Measurements from ENCODE around the gene PC.
"Not testable (repeated sequence)": the region's sequence is repeated elsewhere in the genome, so short reads cannot be mapped to it uniquely, and the experiment has no call there.

The PC gene

DNA sequence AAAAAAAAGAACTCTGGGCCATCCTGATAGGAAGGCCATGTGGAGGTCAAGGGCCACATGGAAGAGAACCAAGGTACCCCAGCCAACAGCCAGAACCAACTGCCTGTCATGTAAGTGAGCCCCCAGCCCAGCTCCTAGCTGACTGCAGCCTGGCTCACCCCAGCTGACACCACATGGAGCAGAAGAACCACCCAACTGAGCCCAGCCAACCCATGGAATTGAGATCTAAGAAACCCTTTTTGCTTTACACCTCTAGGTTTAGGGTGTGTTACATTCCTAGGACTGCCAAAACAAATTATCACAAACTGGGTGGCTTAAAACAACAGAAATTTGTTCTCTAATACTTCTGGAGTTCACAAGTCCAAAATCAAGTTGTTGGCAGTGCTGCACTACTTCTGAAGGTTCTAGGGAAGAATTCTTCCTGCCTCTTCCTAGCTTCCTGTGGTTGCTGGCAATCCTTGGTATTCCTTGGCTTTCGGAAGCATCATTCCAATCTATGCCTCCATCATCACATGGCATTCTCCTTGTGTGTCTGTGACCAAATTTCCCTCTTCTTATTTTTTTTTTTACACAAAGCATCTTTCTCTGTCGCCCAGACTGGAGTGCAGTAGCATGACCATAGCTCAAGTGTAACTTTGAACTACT lies 21.3 kb upstream of the PC start:
- no peak for DNase-seq

DNA sequence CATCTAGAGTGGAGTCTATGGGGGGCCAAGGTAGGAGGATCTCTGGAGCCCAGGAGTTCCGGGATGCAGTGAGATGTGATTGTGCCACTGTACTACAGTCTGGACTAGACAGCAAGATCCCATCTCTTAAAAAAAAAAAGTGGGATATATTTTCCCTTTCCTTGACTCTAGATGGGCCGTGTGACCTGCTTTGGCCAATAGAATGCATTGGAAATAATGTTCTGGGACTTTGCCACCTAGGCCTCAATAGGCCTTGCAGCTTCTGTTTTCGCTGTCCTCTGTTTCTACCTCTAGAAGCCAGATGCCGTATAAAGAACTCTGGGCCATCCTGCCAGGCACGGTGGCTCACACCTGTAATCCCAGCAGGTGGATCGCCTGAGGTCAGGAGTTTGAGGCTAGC lies 20.5 kb upstream of the PC start:
- DNase-seq = no peak

DNA sequence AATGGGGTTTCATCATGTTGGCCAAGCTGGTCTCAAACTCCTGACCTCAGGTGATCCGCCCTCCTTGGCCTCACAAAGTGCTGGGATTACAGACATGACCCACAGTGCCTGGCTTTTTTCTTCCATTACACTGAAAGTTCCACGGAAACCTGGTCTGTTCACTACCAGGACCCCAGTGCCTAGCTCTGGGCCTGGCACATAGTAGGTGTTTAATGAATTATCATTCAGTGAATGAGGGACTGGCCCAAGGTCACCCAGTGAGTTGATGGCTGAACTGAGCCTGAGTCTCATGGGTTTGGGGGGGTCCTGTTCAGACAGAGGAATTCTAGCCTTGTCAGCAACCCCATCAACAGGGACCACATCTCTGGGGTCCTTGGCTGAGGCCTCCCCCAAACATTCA lies 20.0 kb upstream of the PC start:
- DNase-seq = no peak

DNA sequence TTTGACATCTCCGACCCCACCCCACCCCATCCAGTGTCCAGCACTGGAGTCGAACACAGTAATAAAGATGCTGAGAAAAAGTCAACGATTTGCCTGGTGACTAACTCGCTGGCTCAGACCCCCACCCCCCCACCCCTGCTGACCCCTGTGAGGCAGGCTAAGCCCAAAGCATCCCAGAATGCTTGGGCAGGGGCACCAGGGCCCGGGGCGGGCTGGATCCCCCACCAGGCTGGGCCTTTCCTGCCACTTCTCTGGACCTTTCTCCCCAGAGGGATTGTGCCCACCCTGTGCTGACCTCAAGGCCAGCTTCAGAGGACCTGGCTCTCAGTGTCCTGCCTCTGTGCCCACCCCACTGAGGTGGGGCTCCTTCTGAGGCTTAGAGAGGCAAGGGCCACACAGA lies 18.7 kb upstream of the PC start:
- DNase-seq = no peak

DNA sequence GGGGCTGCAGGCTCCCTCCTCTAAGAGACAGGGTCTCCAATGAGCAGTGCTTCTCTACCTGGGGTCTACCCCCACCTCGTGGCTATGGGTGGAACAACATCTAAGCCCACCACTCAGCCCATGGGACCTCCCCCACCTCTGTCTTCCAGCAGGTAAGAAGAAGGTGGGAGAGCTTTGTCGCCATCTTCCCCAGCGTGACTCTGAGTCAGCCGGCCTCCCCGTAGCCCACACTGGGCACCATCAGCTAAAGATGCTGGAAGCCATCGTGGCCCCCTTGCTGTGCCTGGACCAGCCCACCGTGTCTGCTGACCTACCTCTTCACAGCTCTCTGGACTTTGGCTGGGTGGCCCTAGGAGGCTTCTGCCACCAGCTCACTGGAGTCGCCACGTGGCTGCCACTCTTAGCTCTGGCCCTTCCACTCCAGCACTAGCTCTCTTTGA lies 17.9 kb upstream of the PC start:
- no peak for DNase-seq

DNA sequence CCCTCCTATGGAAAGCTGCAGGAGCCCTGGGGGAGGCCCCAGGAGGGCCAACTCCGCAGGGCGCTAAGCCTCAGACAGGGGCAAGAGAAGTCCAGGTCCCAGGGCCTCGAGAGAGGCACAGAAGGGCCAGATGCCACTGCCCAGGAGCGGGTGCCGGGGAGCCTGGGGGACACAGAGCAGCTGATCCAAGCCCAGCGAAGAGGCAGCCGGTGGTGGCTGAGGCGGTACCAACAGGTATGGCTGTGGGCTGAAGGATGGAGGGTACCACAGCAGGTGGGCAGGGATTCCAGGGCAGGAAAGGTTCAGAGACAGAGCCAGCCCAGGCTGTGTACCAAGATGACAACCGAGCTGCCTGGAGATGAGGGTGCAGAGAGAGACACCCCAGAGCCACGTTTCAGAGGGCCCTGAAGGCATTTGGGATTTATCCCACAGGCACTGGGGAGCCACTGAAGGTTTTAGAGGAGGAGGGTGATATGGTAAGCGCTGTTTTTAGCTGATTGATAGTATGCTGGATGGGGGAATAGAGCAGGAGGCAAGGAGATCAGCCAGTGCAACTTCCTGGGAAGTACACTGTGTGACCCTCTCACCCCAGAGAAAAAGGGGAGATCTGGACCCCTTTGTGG lies 17.3 kb upstream of the PC start:
- no peak for DNase-seq

DNA sequence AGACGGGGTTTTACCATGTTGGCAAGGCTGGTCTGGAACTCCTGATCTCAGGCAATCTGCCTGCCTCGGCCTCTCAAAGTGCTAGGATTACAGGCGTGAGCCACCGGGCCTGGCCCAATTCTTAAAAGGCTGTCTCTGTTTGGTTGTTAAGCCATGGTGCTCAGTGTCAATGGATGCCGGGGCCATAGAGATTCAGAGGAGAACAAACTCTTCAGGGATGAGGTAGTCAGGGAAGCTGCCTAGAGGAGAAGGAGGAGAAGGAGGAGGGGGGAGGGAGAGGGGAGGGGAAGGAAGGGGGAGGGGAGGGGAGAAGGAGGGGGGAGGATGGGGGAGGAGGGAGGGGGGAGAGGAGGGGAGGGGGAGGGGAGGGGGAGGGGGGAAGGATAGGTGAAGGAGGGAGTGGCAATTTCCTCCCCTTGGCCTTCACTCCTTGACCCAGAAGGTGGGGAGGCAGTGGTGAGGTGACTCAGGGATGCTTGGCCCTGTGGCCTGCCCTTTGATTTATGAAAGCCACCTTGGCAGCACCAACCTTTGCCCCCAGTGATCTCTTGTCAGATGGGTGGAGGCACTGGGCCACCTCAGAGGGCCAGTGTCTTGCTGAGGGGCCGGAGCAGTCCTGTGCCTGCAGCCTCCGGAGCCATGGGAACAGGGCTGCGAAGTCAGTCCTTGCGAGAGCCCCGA lies 16.7 kb upstream of the PC start, which contains the start of gene C11orf86:
C11orf86 (plus strand) TSS at position 581 of the 681 bp plus-strand sequence; CDS start at position 640, 59 bp downstream.
- no peak for DNase-seq

DNA sequence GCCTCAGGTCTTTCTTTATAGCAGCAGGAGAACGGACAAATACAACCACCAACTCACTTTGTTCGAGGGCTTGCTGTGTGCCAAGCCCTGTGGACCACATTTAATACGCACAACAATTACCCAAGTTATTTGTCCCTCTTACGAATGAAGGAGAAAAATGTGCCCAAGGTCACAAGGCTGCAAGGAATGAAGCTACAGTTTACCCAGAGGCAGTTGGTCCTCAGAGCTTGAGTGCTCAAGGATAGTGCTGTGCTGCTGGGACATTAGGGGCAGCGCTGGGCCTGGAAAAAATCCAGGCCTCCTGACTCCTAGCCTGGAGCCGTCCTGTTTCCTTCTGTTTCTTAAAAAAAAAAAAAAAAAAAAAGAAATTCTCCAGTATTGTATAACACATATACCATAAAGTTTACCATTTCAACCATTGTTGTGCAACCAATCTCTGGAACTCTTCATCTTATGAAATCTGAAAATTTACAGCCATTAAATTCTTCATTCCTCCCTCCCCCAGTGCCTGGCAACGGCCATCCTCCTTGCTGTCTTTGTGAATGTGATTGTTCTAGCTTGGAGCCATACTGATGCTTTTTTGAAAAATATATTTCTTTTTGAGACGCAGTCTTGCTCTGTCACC lies 15.9 kb upstream of the PC start:
- DNase-seq = no peak

DNA sequence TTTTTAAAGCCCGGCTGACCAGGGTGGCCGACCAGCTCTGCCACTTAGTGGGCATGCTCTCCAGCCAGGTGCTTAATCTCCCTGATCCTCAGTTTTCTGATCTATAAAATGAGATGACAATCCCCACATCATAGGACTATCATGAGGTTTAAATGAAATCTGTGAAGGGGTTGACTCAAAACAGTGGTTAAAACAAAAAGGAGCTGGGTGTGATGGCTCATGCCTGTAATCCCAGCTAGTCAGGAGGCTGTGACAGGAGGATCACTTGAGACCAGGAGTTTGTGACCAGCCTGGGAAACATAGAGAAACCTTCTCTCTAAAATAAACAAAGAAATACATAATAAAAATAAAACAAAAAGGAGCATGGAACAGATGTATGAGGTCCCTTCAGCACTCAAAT lies 13.3 kb upstream of the PC start:
- DNase-seq = no peak

DNA sequence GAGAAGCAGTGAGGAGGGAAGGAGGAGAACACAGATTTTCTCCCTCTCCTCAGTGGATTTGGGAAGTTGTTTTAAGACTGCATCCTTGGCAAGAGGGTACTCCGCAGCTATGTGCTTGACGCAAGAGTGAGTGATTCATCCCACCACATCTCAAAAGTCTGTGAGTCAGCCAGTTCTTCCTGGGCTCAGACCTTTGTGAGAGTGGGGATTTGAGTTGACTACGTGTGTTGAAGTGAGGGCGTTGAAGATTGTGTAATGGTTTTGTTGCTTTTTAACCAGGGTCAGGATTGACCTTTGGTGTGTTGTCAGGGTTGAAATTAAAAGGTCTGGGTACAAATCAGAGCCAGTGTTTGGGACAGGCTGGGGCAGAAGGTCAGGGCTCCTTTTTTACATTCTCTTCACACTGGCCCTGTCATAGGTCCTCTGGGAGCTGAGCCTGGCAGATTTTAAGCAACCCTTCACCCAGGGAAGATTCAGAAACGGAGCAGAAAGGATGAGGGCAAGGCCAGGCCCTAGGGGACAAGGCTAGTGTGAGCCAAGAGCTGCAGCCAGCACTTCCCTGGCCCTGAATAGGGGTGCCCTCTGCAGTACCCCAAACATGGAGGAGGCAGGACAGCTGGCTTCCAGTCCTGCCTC lies 12.7 kb upstream of the PC start:
- DNase-seq = peak; percentile 81

DNA sequence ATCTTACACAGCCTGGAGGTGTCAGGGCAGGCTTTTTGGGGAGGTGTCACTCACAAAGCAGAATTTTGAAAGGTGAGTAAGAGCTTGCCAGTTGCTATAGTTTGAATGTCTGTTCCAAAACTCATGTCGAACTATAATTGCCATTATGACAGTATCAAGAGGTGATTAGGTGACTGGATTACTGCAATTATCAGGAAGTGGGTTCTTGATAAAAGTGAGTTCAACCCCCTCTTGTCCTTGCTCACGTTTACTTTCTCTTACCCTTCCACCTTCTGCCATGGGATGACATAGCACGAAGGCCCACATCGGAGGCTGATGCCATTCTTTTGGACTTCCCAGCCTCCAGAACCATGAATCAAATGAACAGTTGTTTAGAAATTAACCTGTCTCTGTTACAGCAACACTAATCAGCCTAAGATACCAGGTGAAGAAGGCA lies 12.2 kb upstream of the PC start:
- no peak for DNase-seq

DNA sequence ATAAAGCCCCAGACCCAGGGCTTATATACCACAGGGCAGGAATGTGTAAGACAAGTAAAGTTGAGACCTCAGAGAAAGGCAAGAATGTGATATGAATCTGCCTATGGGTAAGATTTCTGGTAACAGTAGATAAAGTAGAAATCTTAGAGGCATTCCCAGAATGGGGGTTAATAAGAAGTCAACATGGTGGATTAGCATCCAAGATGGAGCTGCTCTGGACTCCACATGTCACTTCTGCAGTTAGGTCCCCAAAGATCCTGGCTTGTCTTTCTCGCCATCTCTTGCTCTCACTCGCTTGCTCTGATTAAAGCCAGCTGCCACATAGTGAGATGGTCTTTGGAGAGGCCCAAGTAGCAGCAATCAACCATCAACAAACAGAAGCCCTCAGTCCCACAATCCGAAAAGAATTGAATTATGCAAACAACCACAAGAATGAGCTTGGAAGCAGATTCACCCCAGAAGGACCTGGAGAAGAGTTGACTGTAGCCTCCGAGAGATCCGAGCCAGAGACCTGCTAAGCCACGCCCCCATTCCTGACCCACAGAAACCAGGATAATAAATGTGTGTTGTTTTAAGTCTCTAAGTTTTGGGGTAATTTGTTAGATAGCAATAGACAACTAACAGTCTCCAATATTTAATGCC lies 11.5 kb upstream of the PC start:
- no peak for DNase-seq

DNA sequence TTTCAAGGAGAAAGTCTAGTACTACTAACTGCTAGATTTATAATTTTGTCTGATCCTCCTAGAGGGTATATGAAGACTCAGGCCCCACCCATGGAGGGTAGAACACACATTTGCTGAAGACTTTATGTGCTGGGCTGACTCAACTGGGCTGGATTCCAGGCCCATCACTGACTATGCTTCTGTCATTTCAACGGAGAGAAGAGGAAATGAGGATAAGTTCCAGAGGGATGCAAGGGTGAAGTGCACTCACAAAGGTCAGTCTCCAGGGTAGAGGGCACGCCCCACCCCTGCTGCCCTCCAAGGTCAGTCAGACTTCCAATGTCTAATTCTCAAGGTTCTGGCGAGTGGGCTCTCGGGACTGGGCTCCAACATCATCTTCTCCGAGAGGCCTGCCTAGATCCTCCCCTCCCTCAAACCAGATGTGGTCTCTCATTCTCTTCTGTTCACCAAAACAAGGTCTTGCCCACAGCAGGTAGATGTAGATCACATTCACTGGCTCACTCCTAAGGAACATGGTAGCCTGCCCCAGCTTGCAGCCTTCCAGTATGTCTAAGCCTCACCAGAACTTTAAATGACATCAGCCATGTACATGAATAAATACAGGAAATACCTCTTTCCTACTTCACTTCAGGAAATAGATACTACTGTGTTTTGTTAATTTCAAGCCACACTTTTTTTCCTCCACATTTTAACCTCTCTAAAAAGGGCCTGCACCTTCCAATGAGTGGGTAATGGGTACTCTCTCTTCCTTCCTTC lies 9.7 kb upstream of the PC start:
- no peak for DNase-seq

DNA sequence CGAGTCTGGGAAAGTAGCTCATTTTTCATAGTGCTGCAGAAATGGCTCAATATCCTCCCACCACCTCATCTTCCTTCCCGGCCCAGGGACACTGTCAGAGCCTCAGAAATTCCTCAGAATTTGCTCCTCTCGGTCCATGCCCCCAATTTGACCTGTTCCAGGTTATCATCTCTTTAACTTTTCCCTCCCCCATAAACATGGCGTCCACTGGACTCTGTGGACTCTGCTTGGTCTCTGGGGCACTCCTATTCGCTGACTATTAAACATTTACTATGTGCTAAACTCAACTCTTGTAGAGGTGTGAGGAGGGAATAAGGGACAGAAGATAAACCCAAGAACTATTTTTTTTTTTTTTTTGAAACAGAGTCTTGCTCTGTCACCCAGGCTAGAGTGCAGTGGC lies 8.2 kb upstream of the PC start:
- DNase-seq = no peak

DNA sequence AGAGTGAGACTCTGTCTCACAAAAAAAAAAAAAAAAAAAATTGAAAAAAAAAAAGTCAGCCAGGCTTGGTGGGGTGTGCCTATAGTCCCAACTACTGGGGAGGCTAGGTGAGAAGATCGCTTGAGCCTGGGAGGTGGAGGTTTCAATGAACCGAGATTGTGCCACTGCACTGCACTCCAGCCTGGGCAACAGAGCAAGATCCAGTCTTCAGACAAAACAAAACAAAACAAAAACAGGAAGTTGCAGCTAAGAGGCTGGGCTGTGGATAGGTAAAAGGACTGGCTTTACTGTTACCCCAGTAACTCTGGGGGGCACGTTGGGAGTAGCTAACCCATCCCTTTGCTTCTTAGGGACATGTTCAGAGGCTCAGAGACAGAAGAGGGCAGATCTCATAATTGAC lies 6.3 kb upstream of the PC start:
- DNase-seq = no peak

DNA sequence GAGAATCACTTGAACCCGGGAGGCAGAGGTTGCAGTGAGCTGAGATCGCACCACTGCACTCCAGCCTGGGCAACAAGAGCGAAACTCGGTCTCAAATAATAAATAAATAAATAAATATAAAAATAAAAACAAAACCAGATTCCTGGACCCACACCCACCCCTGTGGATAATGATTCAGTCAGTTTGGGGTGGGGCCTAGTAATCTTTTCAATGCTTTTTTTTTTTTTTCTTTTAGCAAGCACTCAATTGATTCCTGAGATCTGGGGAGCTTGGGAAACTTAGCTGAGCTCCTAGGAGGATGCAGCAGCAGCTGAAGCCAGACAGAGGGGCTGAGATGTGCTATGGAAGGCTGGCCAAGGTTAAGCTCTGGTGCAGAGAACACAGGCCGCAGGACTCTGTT lies 4.6 kb upstream of the PC start:
- DNase-seq = no peak

DNA sequence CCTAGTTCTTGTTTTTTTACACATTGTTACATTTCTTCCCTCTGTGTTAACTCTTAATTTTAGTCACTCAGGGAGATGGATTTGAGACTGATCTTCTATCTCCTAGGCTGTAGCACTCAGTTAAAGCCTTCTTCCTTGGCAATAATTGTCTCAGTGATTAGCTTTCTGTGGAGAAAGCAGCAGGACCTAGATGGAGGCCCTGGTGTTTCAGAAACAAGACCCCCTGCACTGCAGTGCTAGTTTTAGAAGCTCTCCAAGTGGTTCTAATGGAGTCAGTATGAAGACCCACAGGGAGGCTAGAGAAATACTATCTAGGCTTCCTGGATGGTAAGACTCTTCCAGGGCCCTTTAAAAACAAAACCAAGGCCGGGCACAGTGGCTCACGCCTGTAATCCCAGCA lies 4.1 kb upstream of the PC start:
- DNase-seq = no peak

DNA sequence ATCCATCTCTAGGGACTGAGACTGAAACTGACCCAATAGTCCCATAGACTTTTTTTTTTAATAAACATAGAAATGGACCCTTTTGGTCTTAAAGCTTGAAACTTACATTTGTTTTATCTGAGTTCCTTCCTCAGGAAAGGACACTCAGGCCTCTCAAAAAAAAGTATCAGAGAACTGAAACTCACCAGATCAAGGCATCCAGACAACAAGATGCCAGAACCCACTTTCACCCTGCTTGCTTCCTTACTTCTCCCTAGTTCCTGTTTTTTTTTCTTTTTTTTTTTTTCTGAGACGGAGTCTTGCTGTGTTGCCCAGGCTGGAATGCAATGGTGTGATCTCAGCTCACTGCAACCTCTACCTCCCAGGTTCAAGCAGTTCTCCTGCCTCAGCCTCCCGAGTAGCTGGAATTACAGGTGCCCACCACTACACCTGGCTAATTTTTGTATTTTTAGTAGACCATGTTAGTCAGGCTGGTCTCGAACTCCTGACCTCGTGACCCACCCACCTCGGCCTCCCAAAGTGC lies 3.6 kb upstream of the PC start:
- not testable (repeated sequence) for DNase-seq

DNA sequence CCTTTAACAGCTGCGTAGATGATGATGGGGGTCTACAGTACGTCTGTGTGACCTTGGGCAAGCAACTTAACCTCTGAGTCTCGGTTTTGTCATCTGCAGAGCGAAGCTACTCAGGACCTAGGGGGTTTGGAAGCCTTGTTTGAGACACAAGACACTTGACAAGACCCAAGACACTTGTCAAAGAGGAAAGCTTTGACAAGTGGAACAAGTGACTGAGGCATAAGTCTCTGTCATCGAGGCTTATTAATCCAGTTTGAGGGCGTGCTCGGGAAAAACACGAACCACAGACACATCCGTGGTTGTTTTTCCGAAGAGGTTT lies 732 bp upstream of the PC start:
- DNase-seq = no peak

DNA sequence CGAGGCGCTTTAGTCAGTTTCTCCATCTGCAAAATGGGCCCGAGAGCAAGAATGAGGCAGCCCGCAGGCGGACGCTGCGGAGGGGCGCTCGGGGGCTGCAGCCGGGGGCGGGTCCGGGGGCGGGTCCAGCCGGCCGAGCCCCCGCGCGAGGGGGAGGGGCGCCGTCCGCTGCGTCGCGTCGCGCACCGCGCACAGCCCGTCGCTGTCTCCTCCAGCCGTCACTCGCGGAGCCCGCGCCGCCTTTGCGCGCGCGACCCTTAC lies 282 bp downstream of the PC start:
- peak; percentile 84 for DNase-seq

DNA sequence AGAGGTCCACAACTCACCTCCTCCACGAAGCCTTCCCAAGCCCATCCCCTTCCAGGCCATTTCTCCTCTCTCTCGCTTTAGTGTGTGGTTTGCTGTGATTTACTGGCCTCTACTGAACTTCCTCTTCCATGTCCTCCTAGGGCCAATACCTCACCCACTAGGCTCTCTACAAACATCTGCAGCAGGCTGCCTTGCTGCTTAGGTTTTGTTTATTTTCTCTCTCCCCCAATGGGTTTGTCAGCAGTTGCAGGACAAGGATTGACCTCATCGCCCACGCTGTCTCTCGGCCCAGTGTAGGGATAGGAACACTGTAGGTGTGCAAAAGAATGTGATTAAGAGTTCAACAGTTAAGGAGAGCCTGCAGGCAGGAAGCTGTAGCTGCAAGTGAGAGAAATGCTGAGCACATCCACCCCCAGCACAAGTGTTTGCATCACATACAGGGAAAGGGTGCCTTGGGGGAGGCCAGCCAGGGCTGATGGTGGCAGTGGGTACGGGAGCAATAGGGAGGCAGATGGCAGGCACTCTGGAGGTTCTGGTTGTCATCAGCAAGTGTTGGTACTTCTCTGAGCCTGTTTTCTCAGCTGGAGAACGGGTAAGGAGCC lies 1.4 kb downstream of the PC start:
- DNase-seq = no peak
